HEK293 (cell line): ENCODE results near the gene DNM1.

ENCODE experiments used
- CTCF ChIA-PET: fragments of 350-600 bp; formaldehyde crosslinking; extraction: SDS; loops from one replicate; lab custom pipeline; 2021; ENCODE audit warnings: antibody characterized with exemption; lab: Yijun Ruan, JAX
- POLR2A ChIA-PET: fragments of 300-600 bp; formaldehyde crosslinking; extraction: SDS; loops from one replicate; lab custom pipeline; 2020; ENCODE audit warnings: antibody characterized with exemption, inconsistent platforms; lab: Yijun Ruan, JAX
- H3K27ac ChIP-seq: fragments of 200-500 bp; sonication (Bioruptor generic); 2 replicates; pipeline ENCODE4 v1.5.1; 2014; ENCODE audit warnings: low read depth, low read length, control low read depth, inconsistent platforms; ENCODE audit errors: extremely low read depth
- H3K36me3 ChIP-seq, 2 experiments: fragments of 200-500 bp in 1 of 2; sonication (Bioruptor generic) in 1 of 2; 1 replicate in 1 of 2; 2 replicates in 1 of 2; pipeline ENCODE4 v1.5.1; 2014 to 2017; ENCODE audit warnings: inconsistent platforms in 2 of 2, low read length in 2 of 2; ENCODE audit not compliant: control insufficient read depth in 2 of 2, insufficient read depth in 1 of 2
- H3K4me1 ChIP-seq: fragments of 200-500 bp; sonication (Bioruptor generic); 2 replicates; pipeline ENCODE4 v1.5.1; 2014; ENCODE audit warnings: mild to moderate bottlenecking, low read length, inconsistent platforms; ENCODE audit not compliant: control insufficient read depth, insufficient read depth
- H3K4me3 ChIP-seq: 2 replicates; pipeline ENCODE4 v1.5.1; 2011; ENCODE audit warnings: low read depth, mild to moderate bottlenecking, control low read depth, low read length, moderate library complexity
- H3K9me3 ChIP-seq: fragments of 200-500 bp; sonication (Bioruptor generic); 2 replicates; pipeline ENCODE4 v1.5.1; 2014; ENCODE audit warnings: low read depth, low read length, inconsistent platforms; ENCODE audit not compliant: control insufficient read depth, insufficient read depth
- BCL11A ChIP-seq: fragments of 450-650 bp; formaldehyde crosslinking; IDR thresholded peaks from 2 replicates; pipeline ENCODE4 v1.5.1; 2016; ENCODE audit warnings: low read depth, missing biosample characterization, missing genetic modification characterization
- FEZF1 ChIP-seq: fragments of 450-650 bp; formaldehyde crosslinking; IDR thresholded peaks from 2 replicates; pipeline ENCODE4 v1.5.1; 2016; ENCODE audit warnings: missing biosample characterization, missing genetic modification characterization
- HOXD13 ChIP-seq: sonication (generic); formaldehyde crosslinking; IDR thresholded peaks from 2 replicates; pipeline ENCODE4 v1.8.0; 2022; ENCODE audit warnings: missing genetic modification reagents, borderline replicate concordance
- KLF10 ChIP-seq: fragments of 450-650 bp; IDR thresholded peaks from 2 replicates; pipeline ENCODE4 v1.5.1; 2018; ENCODE audit warnings: missing biosample characterization, mild to moderate bottlenecking, missing genetic modification characterization
- KLF8 ChIP-seq: fragments of 450-650 bp; formaldehyde crosslinking; IDR thresholded peaks from 2 replicates; pipeline ENCODE4 v1.5.1; 2016; ENCODE audit warnings: missing biosample characterization, missing genetic modification characterization
- KLF9 ChIP-seq: fragments of 450-650 bp; formaldehyde crosslinking; IDR thresholded peaks from 2 replicates; pipeline ENCODE4 v1.5.1; 2016; ENCODE audit warnings: missing biosample characterization, missing genetic modification characterization, low read depth
- MYNN ChIP-seq: fragments of 450-650 bp; formaldehyde crosslinking; IDR thresholded peaks from 2 replicates; pipeline ENCODE4 v1.5.1; 2016; ENCODE audit warnings: missing biosample characterization, missing genetic modification characterization, borderline replicate concordance
- PRDM1 ChIP-seq: fragments of 450-650 bp; formaldehyde crosslinking; IDR thresholded peaks from 2 replicates; pipeline ENCODE4; 2016; ENCODE audit warnings: missing biosample characterization, missing genetic modification characterization
- SP2 ChIP-seq: fragments of 450-650 bp; formaldehyde crosslinking; IDR thresholded peaks from 2 replicates; pipeline ENCODE4 v1.5.1; 2016; ENCODE audit warnings: missing biosample characterization, missing genetic modification characterization
- SP3 ChIP-seq: fragments of 450-650 bp; formaldehyde crosslinking; IDR thresholded peaks from 2 replicates; pipeline ENCODE4 v1.5.1; 2016; ENCODE audit warnings: missing biosample characterization, missing genetic modification characterization
- SP7 ChIP-seq: fragments of 450-650 bp; formaldehyde crosslinking; IDR thresholded peaks from 2 replicates; pipeline ENCODE4 v1.5.1; 2016; ENCODE audit warnings: missing biosample characterization, missing genetic modification characterization
- YY1 ChIP-seq: fragments of 450-650 bp; formaldehyde crosslinking; IDR thresholded peaks from 2 replicates; pipeline ENCODE4 v1.5.1; 2018; ENCODE audit warnings: missing biosample characterization, missing genetic modification characterization
- ZBTB10 ChIP-seq: fragments of 450-650 bp; formaldehyde crosslinking; IDR thresholded peaks from 2 replicates; pipeline ENCODE4 v1.5.1; 2016; ENCODE audit warnings: missing biosample characterization, missing genetic modification characterization
- ZBTB8A ChIP-seq: fragments of 450-650 bp; formaldehyde crosslinking; IDR thresholded peaks from 2 replicates; pipeline ENCODE4 v1.5.1; 2016; ENCODE audit warnings: missing biosample characterization, missing genetic modification characterization
- ZNF112 ChIP-seq: fragments of 450-650 bp; formaldehyde crosslinking; IDR thresholded peaks from 2 replicates; pipeline ENCODE4 v1.5.0; 2017; ENCODE audit warnings: missing biosample characterization, missing genetic modification characterization
- ZNF16 ChIP-seq: fragments of 450-650 bp; formaldehyde crosslinking; IDR thresholded peaks from 2 replicates; pipeline ENCODE4 v1.5.1; 2016; ENCODE audit warnings: low read depth, missing biosample characterization, missing genetic modification characterization
- ZNF19 ChIP-seq: fragments of 450-650 bp; formaldehyde crosslinking; IDR thresholded peaks from 2 replicates; pipeline ENCODE4; 2016; ENCODE audit warnings: missing biosample characterization, missing genetic modification characterization, low read depth
- ZNF2 ChIP-seq: fragments of 450-650 bp; formaldehyde crosslinking; IDR thresholded peaks from 2 replicates; pipeline ENCODE4 v1.5.1; 2016; ENCODE audit warnings: missing biosample characterization, missing genetic modification characterization
- ZNF214 ChIP-seq: fragments of 450-650 bp; formaldehyde crosslinking; IDR thresholded peaks from 2 replicates; pipeline ENCODE4 v1.5.1; 2017; ENCODE audit warnings: missing biosample characterization, mild to moderate bottlenecking, missing genetic modification characterization, borderline replicate concordance
- ZNF221 ChIP-seq: fragments of 450-650 bp; formaldehyde crosslinking; IDR thresholded peaks from 2 replicates; pipeline ENCODE4 v1.5.1; 2017; ENCODE audit warnings: missing biosample characterization, missing genetic modification characterization, borderline replicate concordance
- ZNF266 ChIP-seq: fragments of 450-650 bp; formaldehyde crosslinking; IDR thresholded peaks from 2 replicates; pipeline ENCODE4 v1.5.1; 2016; ENCODE audit warnings: missing biosample characterization, missing genetic modification characterization, low read depth
- ZNF280C ChIP-seq: fragments of 450-650 bp; formaldehyde crosslinking; IDR thresholded peaks from 2 replicates; pipeline ENCODE4 v1.5.1; 2016; ENCODE audit warnings: missing biosample characterization, missing genetic modification characterization
- ZNF324 ChIP-seq: fragments of 450-650 bp; formaldehyde crosslinking; IDR thresholded peaks from 2 replicates; pipeline ENCODE4 v1.5.1; 2016; ENCODE audit warnings: missing biosample characterization, missing genetic modification characterization
- ZNF341 ChIP-seq: fragments of 450-650 bp; formaldehyde crosslinking; IDR thresholded peaks from 2 replicates; pipeline ENCODE4; 2016; ENCODE audit warnings: low read depth, missing biosample characterization, missing genetic modification characterization
- ZNF366 ChIP-seq: fragments of 450-650 bp; formaldehyde crosslinking; conservative IDR thresholded peaks from 2 replicates; pipeline ENCODE4 v1.5.1; 2016; ENCODE audit warnings: missing biosample characterization, missing genetic modification characterization
- ZNF423 ChIP-seq: fragments of 450-650 bp; formaldehyde crosslinking; IDR thresholded peaks from 2 replicates; pipeline ENCODE4 v1.5.1; 2016; ENCODE audit warnings: missing biosample characterization, missing genetic modification characterization
- ZNF433 ChIP-seq: fragments of 450-650 bp; formaldehyde crosslinking; IDR thresholded peaks from 2 replicates; pipeline ENCODE4 v1.5.1; 2016; ENCODE audit warnings: missing biosample characterization, missing genetic modification characterization, low read depth
- ZNF501 ChIP-seq: fragments of 450-650 bp; formaldehyde crosslinking; IDR thresholded peaks from 2 replicates; pipeline ENCODE4 v1.5.1; 2016; ENCODE audit warnings: missing biosample characterization, missing genetic modification characterization
- ZNF514 ChIP-seq: fragments of 450-650 bp; formaldehyde crosslinking; IDR thresholded peaks from 2 replicates; pipeline ENCODE4 v1.5.1; 2016; ENCODE audit warnings: missing biosample characterization, missing genetic modification characterization
- ZNF600 ChIP-seq: fragments of 450-650 bp; formaldehyde crosslinking; IDR thresholded peaks from 2 replicates; pipeline ENCODE4 v1.5.1; 2016; ENCODE audit warnings: missing biosample characterization, missing genetic modification characterization
- ZNF654 ChIP-seq: fragments of 450-650 bp; formaldehyde crosslinking; IDR thresholded peaks from 2 replicates; pipeline ENCODE4 v1.5.1; 2016; ENCODE audit warnings: low read depth, missing biosample characterization, missing genetic modification characterization
- ZNF701 ChIP-seq: fragments of 450-650 bp; formaldehyde crosslinking; IDR thresholded peaks from 2 replicates; pipeline ENCODE4 v1.5.1; 2016; ENCODE audit warnings: missing biosample characterization, missing genetic modification characterization
- ZNF76 ChIP-seq: fragments of 450-650 bp; formaldehyde crosslinking; IDR thresholded peaks from 2 replicates; pipeline ENCODE4; 2016; ENCODE audit warnings: low read depth, missing biosample characterization, missing genetic modification characterization, borderline replicate concordance
- ZNF843 ChIP-seq: fragments of 450-650 bp; formaldehyde crosslinking; IDR thresholded peaks from 2 replicates; pipeline ENCODE4 v1.5.1; 2016; ENCODE audit warnings: missing biosample characterization, missing genetic modification characterization
- ZSCAN30 ChIP-seq: fragments of 450-650 bp; IDR thresholded peaks from 2 replicates; pipeline ENCODE4 v1.5.1; 2018; ENCODE audit warnings: missing biosample characterization, mild to moderate bottlenecking, missing genetic modification characterization, moderate library complexity

DNM1 gene

GRCh38 chr9:128276008-128276573, 72.9 kb downstream of the DNM1 start, which contains the start of gene SWI5 (continued):
- TF ChIP-seq KLF8 (tag by site-specific recombination) (no peak), YY1 (tag by site-specific recombination) (no peak), ZNF221 (tag by site-specific recombination) (no peak), HOXD13 (no peak), ZNF266 (no peak), ZNF324 (tag by site-specific recombination) (0 out of 2 replicates have a peak, but pooled peaks have one; percentile 45), KLF9 (tag by site-specific recombination) (peak; percentile 95), BCL11A (tag by site-specific recombination) (peak; percentile 83; the same call in 1 of the 2 replicates), MYNN (tag by site-specific recombination) (no peak), ZNF843 (tag by site-specific recombination) (no peak), ZNF423 (tag by site-specific recombination) (no peak), ZNF701 (tag by site-specific recombination) (no peak), SP7 (tag by site-specific recombination) (peak; percentile 41), SP3 (tag by site-specific recombination) (peak; percentile 93), SP2 (tag by site-specific recombination) (peak; percentile 96)

GRCh38 chr9:128276574-128277270, 73.5 kb downstream of the DNM1 start:
- ChIA-PET POLR2A (interaction anchor here (0.6 to 1.9 kb wide), 16 partner anchors 11 to 179 kb away, joined by 3 to 23 read pairs (median 6); partner anchors contain the start of genes CERCAM, CIZ1, ODF2 and SLC27A4), CTCF (interaction anchor here (0.5 to 0.9 kb wide), 2 partner anchors 22 to 1154 kb away, joined by 3 to 9 read pairs; no protein-coding TSS in a partner anchor)
- peak overlapping the region; percentile 44; the same call in 1 of the 2 replicates for H3K27ac ChIP-seq
- peak overlapping the region; percentile 82 for H3K4me3 ChIP-seq
- H3K9me3 ChIP-seq: no peaks in the 10 kb centered on the region
- H3K4me1 ChIP-seq: no peaks in the 10 kb centered on the region
- H3K36me3 ChIP-seq: peaks cover 0 to 15% of the 10 kb centered on the region in 2 experiments; a peak in 1 of 3 replicates
- TF ChIP-seq ZNF2 (tag by site-specific recombination) (no peak), ZNF76 (tag by site-specific recombination) (peak; percentile 47), KLF10 (tag by site-specific recombination) (no peak), ZBTB10 (tag by site-specific recombination) (peak; percentile 63; the same call in 1 of the 2 replicates), ZSCAN30 (tag by site-specific recombination) (no peak), ZNF654 (no peak), ZNF19 (no peak), ZNF433 (no peak), PRDM1 (no peak; the same call in 1 of the 2 replicates), ZBTB8A (no peak), ZNF16 (tag by site-specific recombination) (no peak), ZNF366 (no peak), ZNF501 (0 out of 2 replicates have a peak, but pooled peaks have one; percentile 44), ZNF112 (no peak), ZNF341 (tag by site-specific recombination) (peak; percentile 97), ZNF514 (tag by site-specific recombination) (no peak), ZNF600 (tag by site-specific recombination) (peak; percentile 50), ZNF214 (tag by site-specific recombination) (no peak), ZNF280C (tag by site-specific recombination) (no peak), FEZF1 (tag by site-specific recombination) (no peak)
